ENCODE results near the gene NRDE2.
"Not testable (repeated sequence)": the region's sequence is repeated elsewhere in the genome, so short reads cannot be mapped to it uniquely, and the experiment has no call there.

Gene NRDE2

DNA sequence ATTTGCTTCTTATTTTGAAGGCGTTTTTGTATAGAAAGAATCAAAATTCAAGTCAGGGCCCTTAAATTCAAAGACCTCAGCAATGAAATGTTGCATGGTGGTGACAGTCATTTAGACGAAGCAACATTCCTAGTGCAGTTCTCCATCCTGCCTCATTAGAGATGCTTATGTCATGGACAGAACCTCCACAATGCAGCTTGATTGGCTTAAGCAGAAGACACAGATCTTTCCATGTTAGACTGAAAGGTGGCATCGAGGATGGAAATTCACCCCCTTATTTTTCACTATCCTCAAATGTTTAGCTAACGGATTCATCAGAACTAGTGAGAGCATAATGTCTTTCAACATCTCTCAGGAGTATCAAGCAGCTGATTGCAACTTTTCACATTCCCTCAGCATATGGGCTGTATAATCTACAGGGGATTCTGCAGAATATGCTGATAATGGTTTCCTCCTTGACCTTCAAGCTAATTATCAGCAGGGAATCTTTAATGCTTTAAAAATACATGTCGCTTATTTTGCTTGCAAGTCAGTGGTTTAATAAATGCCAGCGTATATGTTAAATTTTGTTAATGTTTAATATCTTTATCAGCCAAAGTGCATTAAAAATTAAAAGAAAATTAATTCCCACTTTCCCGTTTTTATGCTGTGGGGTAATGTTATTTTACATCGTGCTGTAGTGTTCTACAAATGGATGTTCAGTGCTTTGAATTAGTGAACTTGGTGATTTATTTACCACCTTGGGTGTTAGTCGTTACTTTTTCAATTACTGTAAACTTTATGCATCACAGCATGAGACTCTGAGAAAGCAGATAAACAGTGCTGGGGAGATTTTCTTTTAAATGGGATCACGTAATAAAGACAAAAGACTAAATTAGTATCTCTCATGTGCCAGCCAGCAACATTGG is 12.8 kb upstream of the NRDE2 start:
- DNase-seq, result no peak

DNA sequence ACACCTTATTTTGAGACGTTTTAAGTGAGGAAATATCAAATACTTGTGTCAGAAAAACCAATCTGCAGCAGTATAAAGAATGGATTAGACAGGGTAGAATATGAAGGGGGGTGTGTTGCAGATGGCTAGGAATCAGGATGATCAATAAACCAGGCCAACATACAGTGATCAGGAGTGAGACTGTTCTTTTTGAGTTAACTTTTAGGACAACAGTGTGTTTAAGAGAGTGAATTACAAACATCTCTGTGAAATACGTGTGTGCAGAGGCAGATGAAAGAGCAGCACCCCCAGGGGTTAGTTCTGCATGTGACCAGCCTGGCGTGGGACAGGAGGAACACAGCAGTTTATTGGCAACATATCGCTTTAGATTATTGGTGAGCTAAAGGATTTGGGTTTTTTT is 10.6 kb upstream of the NRDE2 start:
- no peak for DNase-seq

DNA sequence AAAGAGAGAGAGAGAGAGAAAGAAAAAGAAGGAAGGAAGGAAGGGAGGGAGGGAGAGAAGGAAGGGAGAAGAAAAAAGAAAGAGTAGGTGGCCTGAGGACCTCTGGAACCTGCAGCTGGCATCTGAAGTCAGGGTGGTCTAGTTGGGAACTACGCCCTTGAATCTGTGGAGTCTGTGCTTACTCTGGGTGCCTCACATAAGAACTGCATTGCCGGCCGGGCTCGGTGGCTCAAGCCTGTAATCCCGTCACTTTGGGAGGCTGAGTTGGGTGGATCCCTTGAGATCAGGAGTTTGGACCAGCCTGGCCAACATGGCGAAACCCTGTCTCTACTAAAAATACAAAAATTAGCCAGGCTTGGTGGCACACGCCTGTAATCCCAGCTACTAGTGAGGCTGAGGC is 10.0 kb upstream of the NRDE2 start:
- no peak for DNase-seq

DNA sequence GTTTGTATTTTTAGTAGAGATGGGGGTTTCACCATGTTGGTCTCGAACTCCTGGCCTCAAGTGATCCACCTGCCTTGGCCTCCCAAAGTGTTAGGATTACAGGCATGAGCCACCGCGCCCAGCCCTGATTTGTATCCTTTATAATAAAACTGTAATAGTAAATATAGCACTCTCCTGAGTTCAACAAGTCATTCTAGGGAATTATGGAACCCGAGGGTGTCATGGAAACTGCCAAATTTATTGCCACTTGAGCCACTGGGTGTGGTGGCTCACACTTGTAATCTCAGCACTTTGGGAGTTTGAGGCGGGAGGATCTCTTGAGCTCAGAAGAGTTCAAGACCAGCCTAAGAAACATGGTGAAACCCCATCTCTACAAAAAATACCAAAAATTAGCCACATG is 9.5 kb upstream of the NRDE2 start:
- not testable (repeated sequence) for DNase-seq

DNA sequence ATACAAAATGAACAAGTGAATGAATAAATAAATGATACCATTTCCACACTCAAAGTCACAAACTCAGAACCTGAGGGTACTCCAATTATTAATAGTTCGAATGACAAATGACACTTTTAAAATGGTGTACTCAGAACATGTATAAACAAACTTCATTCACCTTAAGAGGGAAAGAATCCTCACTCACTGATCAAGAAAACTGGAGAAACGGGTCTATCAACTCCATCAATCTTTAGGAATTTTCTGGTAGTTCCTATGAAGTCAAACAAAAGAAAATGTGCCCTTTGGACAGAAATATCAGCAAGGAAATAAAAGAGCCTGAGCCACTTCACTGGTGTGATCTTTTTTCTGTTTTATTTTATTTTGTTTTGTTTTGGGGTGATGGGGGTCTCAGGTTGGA is 5.2 kb upstream of the NRDE2 start:
- no peak for DNase-seq

DNA sequence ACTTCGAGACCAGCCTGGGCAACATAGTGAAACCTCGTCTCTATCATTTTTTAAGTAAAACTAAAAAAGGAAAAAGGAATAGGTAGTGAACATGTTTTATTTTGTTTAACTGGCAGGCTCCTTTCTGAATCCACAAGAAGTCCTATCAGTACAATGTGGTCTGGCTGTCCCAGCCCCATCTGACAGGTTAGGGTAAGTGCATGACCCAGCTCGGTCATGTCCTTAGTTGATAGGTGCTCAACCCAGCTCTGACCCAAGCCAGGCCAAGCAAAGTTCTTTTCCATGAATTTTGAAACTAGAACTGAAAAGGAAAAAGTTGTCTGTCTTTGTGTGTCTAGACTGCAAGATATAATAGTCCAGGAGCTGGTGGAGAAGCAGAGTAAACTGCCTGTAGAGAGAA is 4.7 kb upstream of the NRDE2 start:
- DNase-seq, result no peak

DNA sequence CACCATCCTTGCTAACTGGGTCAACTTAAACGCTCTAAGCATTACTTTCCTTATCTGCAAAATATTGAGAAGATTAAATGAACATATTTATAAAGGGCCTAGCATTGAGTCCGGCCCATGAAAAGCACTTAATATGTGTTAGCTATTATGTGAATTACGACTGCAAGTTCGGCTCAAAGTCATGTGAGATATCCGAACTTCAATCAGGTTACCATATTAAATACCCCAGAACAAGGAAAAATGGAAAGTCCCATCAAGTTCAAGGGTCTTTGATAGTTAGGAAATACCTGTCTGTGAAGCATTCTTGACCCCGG is 487 bp upstream of the NRDE2 start:
- DNase-seq, result no peak

DNA sequence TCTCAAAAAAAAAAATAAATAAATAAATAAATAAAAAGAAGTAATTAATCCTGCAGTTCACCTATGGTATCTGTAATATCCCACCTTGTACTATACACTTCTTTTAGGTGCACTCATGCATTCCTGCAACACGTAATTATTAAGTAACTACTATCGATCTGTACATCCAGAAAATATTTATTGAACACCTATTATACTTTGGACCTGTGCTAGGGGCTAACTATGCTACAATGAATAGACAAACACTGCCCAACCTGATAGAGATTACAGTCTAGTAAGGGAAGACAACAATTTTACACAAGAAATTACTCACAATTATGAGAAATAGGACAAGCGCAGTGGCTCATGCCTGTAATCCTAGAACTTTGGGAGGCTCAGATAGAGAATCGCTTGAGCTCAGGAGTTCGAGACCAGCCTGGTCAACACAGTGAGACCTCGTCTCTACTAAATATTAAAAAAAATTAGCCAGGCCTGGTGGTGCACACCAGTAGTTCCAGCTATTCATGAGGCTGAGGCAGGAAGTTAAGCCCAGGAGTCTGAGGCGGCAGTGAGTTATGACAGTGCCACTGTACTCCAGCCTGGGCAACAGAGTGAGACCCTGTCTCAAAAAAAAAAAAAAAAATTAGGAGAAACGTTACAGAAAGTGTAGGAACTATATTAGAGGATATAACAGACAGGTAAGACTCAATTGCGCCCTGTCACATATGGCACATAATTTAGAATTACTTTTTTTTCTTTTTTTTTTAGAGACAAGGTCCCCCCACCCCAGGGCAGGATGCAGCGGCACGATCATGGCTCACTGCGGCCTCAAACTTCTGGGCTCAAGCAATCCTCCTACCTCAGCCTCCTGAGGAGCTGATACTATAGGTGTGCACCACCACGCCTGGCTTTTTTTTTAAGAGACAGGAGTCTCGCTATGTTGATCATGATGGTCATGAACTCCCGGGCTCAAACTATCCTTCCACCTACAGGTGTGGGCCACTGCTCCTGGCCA is 1.2 kb downstream of the NRDE2 start:
- DNase-seq, result no peak

DNA sequence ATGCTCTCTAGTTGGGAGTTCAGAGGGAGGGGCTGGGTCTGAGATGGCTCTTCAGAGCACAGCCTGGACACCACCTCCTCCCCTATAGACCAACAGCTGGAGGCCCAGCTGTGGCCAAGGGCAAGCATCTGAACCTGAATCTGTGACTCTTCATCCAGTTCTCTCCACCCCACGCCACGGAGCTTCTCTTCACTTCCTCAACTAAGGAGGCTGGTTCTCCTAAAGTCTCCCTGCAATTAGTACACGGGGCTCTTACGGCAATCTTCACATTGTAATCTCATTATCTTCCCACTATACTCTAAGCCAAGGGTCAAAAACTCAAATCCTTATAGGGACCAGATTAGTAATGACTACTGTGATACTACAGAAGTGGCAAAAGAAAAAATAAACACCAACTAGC is 9.8 kb downstream of the NRDE2 start:
- DNase-seq, result no peak

DNA sequence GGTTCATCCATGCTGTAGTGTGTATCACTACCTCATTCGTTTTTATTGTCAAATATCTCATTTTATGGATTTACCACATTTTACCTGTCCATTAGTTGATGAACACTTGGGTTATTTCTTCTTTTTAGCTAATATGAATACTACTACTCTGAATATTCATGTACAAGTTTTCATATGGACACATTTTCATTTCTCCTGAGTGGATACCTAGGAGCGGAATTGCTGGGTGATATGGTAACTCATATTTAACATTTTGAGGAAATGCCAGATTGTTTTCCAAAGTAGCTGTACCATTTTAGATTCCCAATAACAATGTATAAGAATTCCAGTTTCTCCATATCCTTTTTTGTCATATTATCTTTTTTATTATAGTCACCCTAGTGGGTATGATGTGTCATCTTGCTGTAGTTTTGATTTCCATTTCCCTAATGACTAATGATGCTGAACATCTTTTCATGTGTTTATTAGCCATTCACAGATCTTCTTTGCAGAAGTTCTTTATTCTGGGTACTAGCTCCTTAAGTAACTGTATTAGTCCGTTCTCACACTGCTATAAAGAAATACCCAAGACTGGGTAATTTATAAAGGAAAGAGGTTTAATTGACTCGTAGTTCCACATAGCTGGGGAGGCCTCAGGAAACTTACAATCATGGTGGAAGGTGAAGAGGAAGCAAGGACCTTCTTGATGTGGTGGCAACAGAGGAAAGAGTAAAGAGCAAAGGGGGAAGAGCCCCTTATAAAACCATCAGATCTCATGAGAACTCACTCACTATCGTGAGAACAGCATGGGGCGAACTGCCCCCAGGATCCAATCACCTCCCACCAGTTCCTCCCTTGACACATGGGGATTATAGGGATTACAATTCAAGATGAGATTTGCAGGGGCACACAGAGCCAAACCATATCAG is 11.9 kb downstream of the NRDE2 start:
- no peak for DNase-seq

DNA sequence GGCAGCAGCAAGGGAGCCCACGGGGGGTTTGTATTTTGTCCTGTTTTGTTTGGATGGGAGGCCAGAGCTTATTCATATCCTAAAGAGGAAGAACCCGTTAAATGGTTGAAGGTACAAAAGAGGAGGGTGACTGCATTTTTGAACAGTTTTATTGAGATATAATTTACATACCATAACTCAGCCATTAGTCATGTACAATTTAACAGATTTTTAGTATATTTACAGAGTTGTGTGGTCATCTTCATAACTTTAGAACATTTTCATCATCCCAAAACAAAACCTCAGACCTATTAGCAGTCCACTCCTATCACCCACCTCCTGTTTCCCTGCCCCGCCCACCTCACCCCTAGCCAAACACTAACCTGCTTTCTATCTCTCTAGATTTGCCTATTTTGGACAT is 12.6 kb downstream of the NRDE2 start:
- no peak for DNase-seq

DNA sequence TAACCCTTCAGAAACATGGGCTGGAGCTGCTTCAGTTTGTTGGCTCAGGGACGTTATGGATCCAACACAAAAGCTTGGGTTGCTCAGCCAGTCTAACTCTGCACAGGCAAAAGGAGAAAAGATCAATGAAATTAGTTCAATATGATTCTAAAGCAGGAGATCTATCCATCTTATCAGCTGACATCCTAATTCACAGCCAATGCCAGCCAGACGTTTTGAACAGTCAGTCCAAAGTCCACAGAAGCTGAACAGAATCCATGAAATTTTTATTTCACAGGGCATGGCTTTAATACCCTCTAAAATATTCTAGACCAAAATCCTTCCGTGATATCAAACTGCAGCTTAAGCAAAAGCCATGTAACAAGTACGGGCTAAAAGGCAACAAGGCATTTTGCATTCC is 13.7 kb downstream of the NRDE2 start:
- no peak for DNase-seq

DNA sequence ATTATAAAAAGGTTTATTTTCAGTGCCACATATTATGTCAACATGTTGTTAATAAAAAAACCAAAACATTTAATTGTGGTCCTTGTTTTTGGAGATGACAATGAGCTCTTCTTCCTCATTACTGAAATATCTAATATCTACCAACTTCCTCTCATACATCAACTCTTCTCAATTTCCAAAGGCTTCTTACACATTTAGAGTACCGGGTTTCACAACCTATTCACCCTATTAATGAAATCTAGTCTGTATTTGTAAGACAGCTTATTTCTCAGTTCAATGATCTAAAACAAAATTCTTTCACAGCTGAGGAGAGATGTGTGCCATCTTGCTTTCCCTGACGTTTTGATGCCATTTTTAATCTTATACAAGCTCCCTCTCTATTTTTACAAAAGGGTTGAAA is 14.5 kb downstream of the NRDE2 start:
- no peak for DNase-seq

DNA sequence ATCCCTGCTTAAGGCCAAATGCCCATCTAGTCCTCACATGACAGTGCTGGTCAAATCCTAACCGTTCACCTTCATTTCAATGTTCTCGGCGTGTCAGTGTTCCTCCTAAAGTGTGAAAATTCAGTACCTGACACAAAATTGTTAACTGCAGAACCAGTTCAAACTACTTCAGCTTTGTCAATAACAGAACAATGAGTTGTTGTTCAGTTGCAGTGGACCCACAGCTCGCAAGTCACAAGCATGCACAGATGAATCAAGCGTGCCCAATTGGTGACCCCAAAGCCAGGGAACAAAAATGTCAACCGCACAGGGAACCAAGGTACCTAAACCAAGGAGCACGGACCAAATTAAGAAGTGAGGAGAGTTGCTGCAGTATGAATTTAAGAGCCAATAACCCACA is 23.2 kb downstream of the NRDE2 start:
- DNase-seq, result no peak

DNA sequence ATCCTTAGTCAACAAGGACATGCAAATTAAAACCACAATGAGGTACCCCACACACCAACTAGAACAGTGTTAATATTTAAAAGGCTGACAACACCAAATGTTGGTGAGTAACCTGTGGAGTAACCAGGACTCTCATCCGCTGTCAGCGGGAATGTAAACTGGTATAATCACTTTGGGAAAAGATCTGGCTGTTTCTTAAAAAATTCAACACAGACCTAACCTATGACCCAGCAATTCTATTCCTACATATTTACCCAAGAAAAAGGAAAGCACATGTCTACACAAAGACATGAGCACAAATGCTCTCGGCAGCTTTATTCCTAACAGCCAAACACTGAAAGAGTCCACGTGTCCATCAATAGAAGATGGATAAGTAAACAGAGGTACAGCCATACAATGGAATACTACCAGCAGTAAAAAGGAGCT is 26.6 kb downstream of the NRDE2 start:
- DNase-seq, result no peak

DNA sequence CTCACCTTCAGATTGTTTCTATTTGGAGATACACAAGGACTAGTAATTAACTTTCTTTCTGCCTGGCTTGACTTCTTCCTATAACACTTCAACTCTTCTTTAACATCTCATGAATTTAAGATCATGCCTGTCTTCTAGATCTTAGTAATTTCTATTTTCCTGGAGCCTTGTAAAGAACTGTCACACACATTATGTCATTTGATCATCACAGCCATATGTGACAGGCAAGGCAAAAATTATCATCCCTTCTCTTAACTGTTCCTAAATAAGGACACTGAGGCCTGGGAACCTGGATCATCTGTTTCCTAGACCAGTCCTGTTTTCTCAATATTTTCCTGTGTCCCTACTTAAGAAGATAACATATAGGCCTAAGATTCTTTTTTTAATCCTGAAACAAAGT is 27.2 kb downstream of the NRDE2 start:
- no peak for DNase-seq

DNA sequence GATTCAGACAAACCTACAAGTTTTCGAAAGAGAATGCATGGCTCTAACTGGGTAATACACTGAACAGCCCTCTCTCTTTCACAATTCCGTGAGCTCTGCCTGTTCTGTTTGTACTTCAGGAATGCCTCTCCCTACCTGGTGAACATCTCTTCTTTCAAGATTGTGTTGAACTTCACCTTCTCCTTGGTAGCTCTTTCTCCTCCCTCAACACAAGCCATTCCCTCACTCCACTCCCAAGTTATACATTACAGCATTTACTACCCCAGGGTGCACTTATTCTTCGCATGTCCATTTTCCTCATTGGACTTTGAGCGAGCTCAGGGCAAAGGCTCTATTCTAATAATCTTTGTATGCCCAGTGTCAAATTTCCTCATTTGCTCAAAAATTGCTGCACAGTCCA is 28.3 kb downstream of the NRDE2 start:
- DNase-seq, result no peak

DNA sequence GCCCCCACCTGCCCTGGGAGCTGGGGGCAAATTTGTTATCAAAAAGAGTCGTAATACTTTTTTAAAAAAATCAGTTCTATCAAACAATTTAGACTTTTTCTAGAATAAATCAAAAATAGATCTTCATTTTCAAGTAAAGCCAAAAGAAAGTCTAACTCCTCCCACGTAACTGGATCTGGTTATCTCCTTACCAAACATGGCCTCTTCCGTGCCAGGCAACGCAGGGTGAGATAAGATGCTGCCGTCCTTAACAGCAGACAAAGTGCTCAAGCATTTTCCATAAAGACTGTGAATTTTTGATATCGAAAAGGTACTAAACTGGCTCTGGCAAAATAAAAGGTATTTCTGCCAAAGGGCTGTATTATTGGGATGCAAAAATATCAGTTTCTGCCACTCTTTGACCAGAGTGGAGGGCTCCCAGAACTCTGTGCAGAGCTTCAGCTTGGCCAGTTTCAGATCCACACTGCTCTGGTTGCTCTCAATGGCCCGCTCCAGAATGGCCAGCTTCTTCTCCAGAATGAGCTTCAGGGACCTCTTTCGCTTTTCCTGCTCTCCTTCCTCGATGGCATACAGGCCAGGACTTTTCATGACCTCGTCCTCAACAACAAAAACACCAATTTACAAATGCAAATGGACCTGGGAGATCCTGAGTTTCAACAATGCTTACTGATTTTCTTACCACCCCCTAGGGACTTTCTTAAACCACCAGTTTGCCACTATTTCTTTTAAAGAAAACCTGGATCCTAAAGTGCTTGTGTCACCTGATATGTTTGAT is 29.0 kb downstream of the NRDE2 start:
- DNase-seq, result no peak

DNA sequence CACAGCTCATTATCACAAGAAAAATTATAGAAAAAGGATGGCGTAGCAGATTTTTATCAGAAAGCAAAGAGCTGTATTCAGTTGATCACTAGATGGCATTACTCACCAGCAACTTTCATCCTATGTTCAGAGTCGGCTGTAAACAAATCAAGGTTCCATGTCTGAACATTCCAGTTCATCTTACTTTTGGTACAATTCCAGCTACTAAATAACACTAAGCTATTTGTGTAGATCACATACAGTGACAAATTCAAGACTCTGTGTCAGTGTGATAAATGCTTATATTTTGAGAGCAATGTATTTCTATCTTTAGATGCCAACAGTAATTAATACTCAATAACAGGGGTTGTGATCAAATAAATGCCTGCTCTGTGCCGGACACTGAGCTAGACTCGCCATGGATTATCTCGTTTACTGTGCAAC is 30.1 kb downstream of the NRDE2 start:
- DNase-seq, result peak in 1 of 2 donors; percentile 93

DNA sequence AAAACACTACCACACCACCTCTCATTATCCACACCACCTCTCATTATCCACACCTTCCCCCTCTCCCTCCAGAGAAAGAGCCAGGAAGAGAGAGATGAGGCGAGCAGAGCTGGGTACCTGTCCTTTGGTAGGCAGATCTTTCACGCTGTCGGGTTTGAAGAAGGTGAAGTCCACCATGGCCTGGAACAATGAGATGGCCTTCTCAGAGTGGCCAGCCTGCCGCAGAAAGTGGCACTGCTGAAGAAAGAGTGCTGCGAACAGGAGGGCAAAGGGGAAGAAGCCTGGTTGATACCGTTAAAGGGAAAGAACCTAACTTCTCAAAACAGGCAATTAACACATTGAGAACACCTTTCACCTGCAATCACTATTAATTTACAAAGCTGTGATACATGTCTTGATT is 30.6 kb downstream of the NRDE2 start:
- DNase-seq, result no peak

DNA sequence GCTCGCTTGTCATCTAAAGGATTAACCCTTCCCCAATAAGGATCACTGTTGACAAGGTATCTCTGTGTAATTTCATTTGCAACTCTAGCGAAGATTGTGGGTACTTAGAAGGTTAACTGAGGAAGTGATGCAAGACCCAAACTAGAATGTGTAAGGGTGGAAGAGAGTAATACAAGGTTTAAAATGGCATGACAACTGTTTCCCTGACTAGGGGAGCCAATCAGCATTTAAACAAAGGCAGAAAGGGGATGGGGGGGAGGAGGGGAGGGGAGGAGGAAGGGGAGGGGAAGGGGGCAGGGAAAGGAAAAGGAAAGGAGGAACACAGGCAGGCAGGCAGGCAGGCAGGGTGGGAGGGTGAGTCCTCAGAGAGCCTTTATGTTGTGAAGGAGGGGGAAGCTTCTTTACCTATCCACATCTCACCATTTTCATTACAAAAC is 31.1 kb downstream of the NRDE2 start:
- no peak for DNase-seq

DNA sequence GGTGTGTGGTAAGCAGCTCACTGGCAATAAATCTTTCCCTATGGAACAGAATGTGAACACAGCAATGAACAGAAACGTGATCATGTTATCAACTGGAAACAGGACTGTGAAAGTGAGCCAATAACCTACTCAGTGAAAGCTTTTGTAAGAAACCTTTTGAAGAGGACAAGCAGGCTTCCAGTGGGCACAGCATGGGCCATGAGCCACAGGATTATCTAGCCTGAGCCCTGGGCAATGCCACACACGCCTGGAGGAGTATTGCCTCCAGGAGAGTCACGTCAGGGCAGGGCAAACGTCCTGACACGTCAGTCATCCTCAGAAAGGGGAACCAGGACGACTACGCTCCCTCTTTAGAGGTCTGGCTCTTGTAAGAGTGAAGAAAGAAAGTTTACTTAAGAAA is 32.3 kb downstream of the NRDE2 start:
- DNase-seq, result no peak

All from hippocampal formation (tissue), 2 donors.